ENCODE data around the gene VEGFB.
A peak's percentile ranks its signal among the peaks of the same experiment; 100 is the strongest.

Gene VEGFB

GRCh38 chr11:64211181-64211872 is 23.1 kb upstream of the VEGFB start:
- no peak for DNase-seq

GRCh38 chr11:64216879-64217278 is 17.5 kb upstream of the VEGFB start:
- DNase-seq, result no peak

GRCh38 chr11:64218628-64219353 is 15.6 kb upstream of the VEGFB start:
- no peak for DNase-seq

- no peak for DNase-seq
These were observed 15.1 kb upstream of the VEGFB start for GRCh38 chr11:64219354-64219684.

- DNase-seq, result no peak
These were observed 14.6 kb upstream of the VEGFB start for GRCh38 chr11:64219755-64220154.

- DNase-seq, result no peak
These were observed 14.1 kb upstream of the VEGFB start for GRCh38 chr11:64220271-64220670.

- no peak for DNase-seq
These were observed 13.6 kb upstream of the VEGFB start for GRCh38 chr11:64220798-64221197.

GRCh38 chr11:64222651-64223000 is 11.8 kb upstream of the VEGFB start:
- no peak for DNase-seq

GRCh38 chr11:64223001-64223651 is 11.3 kb upstream of the VEGFB start:
- DNase-seq, result no peak

GRCh38 chr11:64224151-64224890 is 10.1 kb upstream of the VEGFB start:
- no peak for DNase-seq

- no peak for DNase-seq
These were observed 9.3 kb upstream of the VEGFB start for GRCh38 chr11:64224891-64225607.

GRCh38 chr11:64225608-64226506 is 8.5 kb upstream of the VEGFB start, which contains the start of the genes NUDT22 and TRPT1:
Gene NUDT22, plus strand, starts transcription at chr11:64226274. Its CDS starts 379 bp downstream, at chr11:64226653.
Gene TRPT1, minus strand, starts transcription at chr11:64226186. Its CDS starts 326 bp downstream, at chr11:64225860.
- DNase-seq, result peak; percentile 84

- no peak for DNase-seq
These were observed 7.8 kb upstream of the VEGFB start for GRCh38 chr11:64226507-64227051.

GRCh38 chr11:64227405-64227956 is 6.9 kb upstream of the VEGFB start:
- DNase-seq, result no peak

GRCh38 chr11:64229090-64229743 is 5.2 kb upstream of the VEGFB start:
- no peak for DNase-seq

GRCh38 chr11:64229744-64230170 is 4.6 kb upstream of the VEGFB start:
- DNase-seq, result no peak

- peak; percentile 87 for DNase-seq
These were observed 4.0 kb upstream of the VEGFB start, which contains the start of gene DNAJC4 for GRCh38 chr11:64230171-64230984. Gene DNAJC4, plus strand, starts transcription at chr11:64230548. Its CDS starts 307 bp downstream, at chr11:64230855.

GRCh38 chr11:64230985-64231365 is 3.4 kb upstream of the VEGFB start:
- DNase-seq, result peak; percentile 22

GRCh38 chr11:64231546-64231945 is 2.8 kb upstream of the VEGFB start:
- no peak for DNase-seq
